Measurements from ENCODE around the gene SEMA4B. TPM values are rescaled to one million over a fixed set of nuclear protein-coding genes. Genes with fewer than 3 reads are reported as not detected.

SEMA4B gene
- total and polyA plus RNA-seq, 9 of the 15 experiments (the other 6 are each of a cell fraction or from before 2014, with no cell fraction given), result 1.3 to 33.6 (median 11.0) TPM

DNA sequence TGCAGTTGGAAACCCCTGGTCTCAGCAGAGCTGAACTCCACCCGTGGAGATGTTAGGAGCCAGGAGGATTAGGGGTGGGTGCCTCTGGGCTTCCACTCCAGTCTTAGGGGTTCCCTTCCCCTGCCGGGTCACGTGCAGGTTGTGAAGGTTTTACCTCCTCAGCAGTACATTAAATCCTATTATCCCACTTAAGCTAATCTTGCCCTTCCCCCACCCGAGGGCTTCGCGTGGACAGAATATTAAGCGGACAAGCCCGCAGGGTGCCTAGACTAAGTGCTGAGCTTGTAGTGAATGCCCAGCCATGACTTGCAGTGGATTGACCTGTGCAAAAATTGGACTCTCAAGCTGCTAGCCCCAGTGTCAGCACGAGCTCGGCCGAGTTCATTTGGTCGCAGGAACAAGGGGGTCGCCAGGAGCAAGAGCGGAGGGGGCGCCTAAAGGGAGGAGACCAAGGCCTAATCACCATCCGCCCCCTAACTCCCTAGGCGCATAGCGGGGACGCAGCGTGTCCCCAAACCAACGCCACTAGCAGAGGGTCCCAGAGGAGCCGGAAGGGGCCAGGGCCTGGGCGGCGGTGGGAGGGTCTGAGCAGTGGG is 498 bp upstream of the SEMA4B start (continued):
- TF ChIP-seq, protein P1, sequence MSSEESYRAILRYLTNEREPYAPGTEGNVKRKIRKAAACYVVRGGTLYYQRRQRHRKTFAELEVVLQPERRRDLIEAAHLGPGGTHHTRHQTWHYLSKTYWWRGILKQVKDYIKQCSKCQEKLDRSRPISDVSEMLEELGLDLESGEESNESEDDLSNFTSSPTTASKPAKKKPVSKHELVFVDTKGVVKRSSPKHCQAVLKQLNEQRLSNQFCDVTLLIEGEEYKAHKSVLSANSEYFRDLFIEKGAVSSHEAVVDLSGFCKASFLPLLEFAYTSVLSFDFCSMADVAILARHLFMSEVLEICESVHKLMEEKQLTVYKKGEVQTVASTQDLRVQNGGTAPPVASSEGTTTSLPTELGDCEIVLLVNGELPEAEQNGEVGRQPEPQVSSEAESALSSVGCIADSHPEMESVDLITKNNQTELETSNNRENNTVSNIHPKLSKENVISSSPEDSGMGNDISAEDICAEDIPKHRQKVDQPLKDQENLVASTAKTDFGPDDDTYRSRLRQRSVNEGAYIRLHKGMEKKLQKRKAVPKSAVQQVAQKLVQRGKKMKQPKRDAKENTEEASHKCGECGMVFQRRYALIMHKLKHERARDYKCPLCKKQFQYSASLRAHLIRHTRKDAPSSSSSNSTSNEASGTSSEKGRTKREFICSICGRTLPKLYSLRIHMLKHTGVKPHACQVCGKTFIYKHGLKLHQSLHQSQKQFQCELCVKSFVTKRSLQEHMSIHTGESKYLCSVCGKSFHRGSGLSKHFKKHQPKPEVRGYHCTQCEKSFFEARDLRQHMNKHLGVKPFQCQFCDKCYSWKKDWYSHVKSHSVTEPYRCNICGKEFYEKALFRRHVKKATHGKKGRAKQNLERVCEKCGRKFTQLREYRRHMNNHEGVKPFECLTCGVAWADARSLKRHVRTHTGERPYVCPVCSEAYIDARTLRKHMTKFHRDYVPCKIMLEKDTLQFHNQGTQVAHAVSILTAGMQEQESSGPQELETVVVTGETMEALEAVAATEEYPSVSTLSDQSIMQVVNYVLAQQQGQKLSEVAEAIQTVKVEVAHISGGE (CRISPR knock-in tag; IDR thresholded peaks at IDR 0.05), result no peak
- TF ChIP-seq FOXK2 (conservative IDR thresholded peaks at IDR 0.05 in 1 of 2, IDR thresholded peaks at IDR 0.05 in 1 of 2; ENCODE audit: low read depth in 2 of 2), result no peak
- TF ChIP-seq BHLHE40 (IDR thresholded peaks at IDR 0.05; ENCODE audit: low read length), result peak; percentile 72
- TF ChIP-seq KAT7 (CRISPR knock-in tag; IDR thresholded peaks at IDR 0.05; ENCODE audit: borderline replicate concordance), result peak; percentile 52; the same call in 1 of the 2 replicates
- TF ChIP-seq ZFPM2 (CRISPR knock-in tag; IDR thresholded peaks at IDR 0.05), result no peak
- 0 out of 2 replicates have a peak, but pooled peaks have one; percentile 28 for TF ChIP-seq NR2C2 (CRISPR knock-in tag; IDR thresholded peaks at IDR 0.05)
- no peak for TF ChIP-seq NR2C2 (tag; IDR thresholded peaks at IDR 0.05)
- TF ChIP-seq ZNF124 (CRISPR knock-in tag; IDR thresholded peaks at IDR 0.05), result no peak
- TF ChIP-seq, protein P2, sequence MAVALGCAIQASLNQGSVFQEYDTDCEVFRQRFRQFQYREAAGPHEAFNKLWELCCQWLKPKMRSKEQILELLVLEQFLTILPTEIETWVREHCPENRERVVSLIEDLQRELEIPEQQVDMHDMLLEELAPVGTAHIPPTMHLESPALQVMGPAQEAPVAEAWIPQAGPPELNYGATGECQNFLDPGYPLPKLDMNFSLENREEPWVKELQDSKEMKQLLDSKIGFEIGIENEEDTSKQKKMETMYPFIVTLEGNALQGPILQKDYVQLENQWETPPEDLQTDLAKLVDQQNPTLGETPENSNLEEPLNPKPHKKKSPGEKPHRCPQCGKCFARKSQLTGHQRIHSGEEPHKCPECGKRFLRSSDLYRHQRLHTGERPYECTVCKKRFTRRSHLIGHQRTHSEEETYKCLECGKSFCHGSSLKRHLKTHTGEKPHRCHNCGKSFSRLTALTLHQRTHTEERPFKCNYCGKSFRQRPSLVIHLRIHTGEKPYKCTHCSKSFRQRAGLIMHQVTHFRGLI (CRISPR knock-in tag; IDR thresholded peaks at IDR 0.05), result no peak
- TF ChIP-seq ILK (tag; IDR thresholded peaks at IDR 0.05; ENCODE audit: borderline replicate concordance, low read depth), result no peak
- peak; percentile 37; the same call in 1 of the 2 replicates for TF ChIP-seq RAD51 (IDR thresholded peaks at IDR 0.05; ENCODE audit: borderline replicate concordance, low read depth)
